Endodermal cell (in vitro differentiated cells): ENCODE measurements around the gene KIF1B. TPM values are rescaled to one million over a fixed set of nuclear protein-coding genes. Genes with fewer than 3 reads are reported as not detected.
A peak's percentile ranks its signal among the peaks of the same experiment; 100 is the strongest.

ENCODE experiments used
- DNase-seq: peaks from one replicate; pipeline ENCODE4 v3.0.0-alpha.2; 2017
- H3K27ac ChIP-seq: 2 replicates; pipeline ENCODE4 v1.5.1; 2013; ENCODE audit warnings: mild to moderate bottlenecking, low read depth, low read length, moderate library complexity
- H3K27me3 ChIP-seq: 2 replicates; pipeline ENCODE4 v1.6.1; 2013; ENCODE audit warnings: mild to moderate bottlenecking, low read length, moderate library complexity; ENCODE audit not compliant: insufficient read depth, control insufficient read depth, poor library complexity, severe bottlenecking
- H3K36me3 ChIP-seq: 2 replicates; pipeline ENCODE4 v1.7.0; 2013; ENCODE audit warnings: mild to moderate bottlenecking, low read length, moderate library complexity; ENCODE audit not compliant: control insufficient read depth, insufficient read depth
- H3K4me1 ChIP-seq: one replicate; pipeline ENCODE4 v1.7.0; 2013; ENCODE audit warnings: low read length; ENCODE audit not compliant: control insufficient read depth, insufficient read depth
- H3K4me3 ChIP-seq: 2 replicates; pipeline ENCODE4 v1.5.1; 2013; ENCODE audit warnings: mild to moderate bottlenecking, low read length, moderate library complexity
- H3K9ac ChIP-seq: 2 replicates; pipeline ENCODE4 v1.6.1; 2013; ENCODE audit warnings: mild to moderate bottlenecking, low read length, moderate library complexity; ENCODE audit not compliant: poor library complexity, severe bottlenecking; ENCODE audit errors: extremely low read depth
- H3K9me3 ChIP-seq: 2 replicates; pipeline ENCODE4 v1.6.1; 2013; ENCODE audit warnings: mild to moderate bottlenecking, low read length, moderate library complexity; ENCODE audit not compliant: control insufficient read depth
- H3K27ac Mint-ChIP-seq: 2 replicates; pipeline ENCODE4 v1.8.0; 2020; ENCODE audit warnings: mixed read lengths
- H3K27me3 Mint-ChIP-seq: 2 replicates; pipeline ENCODE4 v1.8.0; 2021; ENCODE audit warnings: mild to moderate bottlenecking, mixed read lengths; ENCODE audit not compliant: insufficient read depth
- H3K36me3 Mint-ChIP-seq: 2 replicates; pipeline ENCODE4 v1.8.0; 2020; ENCODE audit warnings: low read depth, mixed read lengths
- H3K4me1 Mint-ChIP-seq: 2 replicates; pipeline ENCODE4 v1.8.0; 2020; ENCODE audit warnings: mixed read lengths
- H3K4me3 Mint-ChIP-seq: 2 replicates; pipeline ENCODE4 v1.8.0; 2020; ENCODE audit warnings: mild to moderate bottlenecking, moderate library complexity, mixed read lengths
- H3K9me3 Mint-ChIP-seq: 2 replicates; pipeline ENCODE4 v1.8.0; 2020; ENCODE audit warnings: mild to moderate bottlenecking, mixed read lengths
- CTCF ChIP-seq: fragments of 200-600 bp; sonication (generic); conservative IDR thresholded peaks from 2 replicates; pipeline ENCODE4 v1.5.0; 2021; ENCODE audit warnings: antibody characterized with exemption, mild to moderate bottlenecking
- WGBS, 2 experiments: methylation state at CpG; one replicate each; pipeline versions ENCODE4 v1.1.5 to v1.1.7; 2013; ENCODE audit warnings: missing lambda C conversion rate in 2 of 2, mixed read lengths in 1 of 2; ENCODE audit not compliant: insufficient coverage in 1 of 2, insufficient read length in 1 of 2; 5-methylcytosine and 5-hydroxymethylcytosine counted together
- total RNA-seq, 2 donors: library from RNA; stranded (reverse); fragmentation: NEBNext Ultra II Directional in 1 of 2; extraction: Animal tissue kit (Norgen Biotek cat#: 25700) in 1 of 2; gene quantifications; 2 replicates in 1 of 2; 3 replicates in 1 of 2; pipeline ENCODE4 v1.2.1, GENCODE V29; 2021

KIF1B gene
- total RNA-seq, 2 donors from 2014 or later, result 71.5 to 74.2 TPM

GRCh38 chr1:10286244-10286643 is 75.9 kb downstream of the KIF1B start:
- no peaks in the 10 kb centered on the region for H3K27me3 ChIP-seq
- TF ChIP-seq CTCF, result no peak
- H3K9ac ChIP-seq, result no peak overlapping the region
- H3K36me3 Mint-ChIP-seq, result peaks cover 56% of the 10 kb centered on the region
- no peaks in the 10 kb centered on the region for H3K4me1 Mint-ChIP-seq
- no peaks in the 10 kb centered on the region for H3K9me3 ChIP-seq
- peaks cover 80% of the 10 kb centered on the region for H3K36me3 ChIP-seq
- WGBS, 2 experiments, result 81 to 95% methylated on average over 1 to 3 of the region's 3 CpGs
- H3K4me1 ChIP-seq, result no peaks in the 10 kb centered on the region
- no peaks in the 10 kb centered on the region for H3K27me3 Mint-ChIP-seq
- no peak overlapping the region for H3K4me3 Mint-ChIP-seq
- H3K27ac Mint-ChIP-seq, result no peak overlapping the region
- no peak for DNase-seq
- H3K4me3 ChIP-seq, result no peak overlapping the region
- no peak overlapping the region for H3K27ac ChIP-seq
- H3K9me3 Mint-ChIP-seq, result no peaks in the 10 kb centered on the region

GRCh38 chr1:10287023-10287645 is 76.8 kb downstream of the KIF1B start:
- Histone ChIP-seq H3K27ac (peak overlapping the region; percentile 24), H3K4me3 (no peak overlapping the region), H3K9ac (no peak overlapping the region), H3K4me1 (peaks cover 2% of the 10 kb centered on the region), H3K36me3 (peaks cover 76% of the 10 kb centered on the region), H3K9me3 (no peaks in the 10 kb centered on the region), H3K27me3 (no peaks in the 10 kb centered on the region)
- DNase-seq, result no peak
- Mint-ChIP-seq H3K27ac (no peak overlapping the region), H3K4me3 (no peak overlapping the region), H3K4me1 (peaks cover 4% of the 10 kb centered on the region), H3K36me3 (peaks cover 60% of the 10 kb centered on the region), H3K9me3 (no peaks in the 10 kb centered on the region), H3K27me3 (no peaks in the 10 kb centered on the region)
- WGBS, 2 experiments, result 94% methylated on average over 6 of the region's 6 CpGs
- TF ChIP-seq CTCF, result no peak

- no peak for DNase-seq
- no peak for TF ChIP-seq CTCF
- H3K36me3 Mint-ChIP-seq, result peaks cover 61% of the 10 kb centered on the region
- Histone ChIP-seq H3K4me3 (no peak overlapping the region), H3K27me3 (no peaks in the 10 kb centered on the region), H3K9me3 (no peaks in the 10 kb centered on the region), H3K4me1 (peaks cover 5% of the 10 kb centered on the region), H3K36me3 (peaks cover 80% of the 10 kb centered on the region), H3K27ac (no peak overlapping the region), H3K9ac (no peak overlapping the region)
- H3K9me3 Mint-ChIP-seq, result no peaks in the 10 kb centered on the region
- WGBS, 2 experiments, result 93 to 96% methylated on average over 3 of the region's 3 CpGs
- no peaks in the 10 kb centered on the region for H3K27me3 Mint-ChIP-seq
- H3K27ac Mint-ChIP-seq, result no peak overlapping the region
- no peak overlapping the region for H3K4me3 Mint-ChIP-seq
- H3K4me1 Mint-ChIP-seq, result peaks cover 9% of the 10 kb centered on the region
Measured at GRCh38 chr1:10288029-10288615, 77.8 kb downstream of the KIF1B start.
